ENCODE results near the gene FHL1.

Gene FHL1

DNA sequence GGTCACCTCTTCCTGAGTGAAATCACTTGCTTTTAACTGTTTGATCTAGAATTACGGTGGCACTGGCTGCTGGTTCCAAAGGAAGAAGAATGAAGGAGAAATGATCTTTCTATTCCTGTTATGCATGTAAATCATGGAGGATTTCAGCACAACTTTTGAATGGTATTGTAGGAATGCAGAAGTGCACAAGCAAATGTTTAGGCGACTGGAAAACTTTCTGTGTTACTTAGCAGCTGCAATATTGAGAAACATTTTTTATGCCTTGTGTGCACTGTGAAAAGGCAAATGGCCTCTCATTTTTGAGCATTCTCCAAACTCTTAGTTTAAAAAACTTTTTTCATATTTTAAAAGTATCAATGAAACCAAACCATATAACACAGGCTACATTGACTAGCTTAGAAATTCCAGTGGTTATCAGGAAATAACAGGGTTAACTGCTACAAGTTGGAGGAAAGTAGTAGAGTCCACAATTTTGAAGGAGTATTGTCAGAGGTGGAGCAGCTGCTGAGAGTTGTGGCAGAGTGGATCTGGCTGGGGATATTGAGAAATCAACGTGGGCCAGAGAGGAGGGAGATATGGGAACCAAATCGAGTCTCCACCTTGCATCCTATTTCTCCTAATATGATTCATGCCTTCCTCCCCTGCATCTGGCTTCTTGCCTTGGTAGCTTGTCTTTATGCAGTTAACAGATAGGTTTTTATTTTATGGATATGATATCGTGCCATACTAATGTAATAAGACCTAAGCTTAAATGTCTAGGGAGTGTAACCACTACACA is 32.0 kb upstream of the FHL1 start:
- H3K27ac ChIP-seq: no peak overlapping the region
- TF ChIP-seq ZFX (IDR thresholded peaks at IDR 0.05): no peak
- TF ChIP-seq, protein P1, sequence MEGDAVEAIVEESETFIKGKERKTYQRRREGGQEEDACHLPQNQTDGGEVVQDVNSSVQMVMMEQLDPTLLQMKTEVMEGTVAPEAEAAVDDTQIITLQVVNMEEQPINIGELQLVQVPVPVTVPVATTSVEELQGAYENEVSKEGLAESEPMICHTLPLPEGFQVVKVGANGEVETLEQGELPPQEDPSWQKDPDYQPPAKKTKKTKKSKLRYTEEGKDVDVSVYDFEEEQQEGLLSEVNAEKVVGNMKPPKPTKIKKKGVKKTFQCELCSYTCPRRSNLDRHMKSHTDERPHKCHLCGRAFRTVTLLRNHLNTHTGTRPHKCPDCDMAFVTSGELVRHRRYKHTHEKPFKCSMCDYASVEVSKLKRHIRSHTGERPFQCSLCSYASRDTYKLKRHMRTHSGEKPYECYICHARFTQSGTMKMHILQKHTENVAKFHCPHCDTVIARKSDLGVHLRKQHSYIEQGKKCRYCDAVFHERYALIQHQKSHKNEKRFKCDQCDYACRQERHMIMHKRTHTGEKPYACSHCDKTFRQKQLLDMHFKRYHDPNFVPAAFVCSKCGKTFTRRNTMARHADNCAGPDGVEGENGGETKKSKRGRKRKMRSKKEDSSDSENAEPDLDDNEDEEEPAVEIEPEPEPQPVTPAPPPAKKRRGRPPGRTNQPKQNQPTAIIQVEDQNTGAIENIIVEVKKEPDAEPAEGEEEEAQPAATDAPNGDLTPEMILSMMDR (conservative IDR thresholded peaks at IDR 0.05): no peak

DNA sequence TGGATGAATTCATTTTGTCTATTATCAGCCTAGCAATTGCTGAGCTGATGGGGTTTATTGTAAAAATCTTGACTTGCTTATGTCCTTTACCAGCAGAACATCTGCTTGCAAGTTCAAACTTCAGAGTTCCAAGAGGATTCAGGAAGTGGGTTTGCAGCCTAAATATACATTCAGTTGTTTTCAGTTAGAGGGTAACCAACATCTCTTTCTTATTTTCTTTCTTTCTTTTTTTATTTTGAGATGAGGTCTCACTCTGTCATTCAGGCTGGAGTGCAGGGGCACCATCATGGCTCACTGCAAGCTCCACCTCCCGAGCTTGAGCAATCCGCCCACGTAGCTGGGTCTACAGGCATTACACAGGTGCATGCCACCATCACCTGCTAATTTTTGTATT is 31.4 kb upstream of the FHL1 start:
- no peak for TF ChIP-seq ZFX (IDR thresholded peaks at IDR 0.05)
- TF ChIP-seq, protein P1 (conservative IDR thresholded peaks at IDR 0.05): no peak

DNA sequence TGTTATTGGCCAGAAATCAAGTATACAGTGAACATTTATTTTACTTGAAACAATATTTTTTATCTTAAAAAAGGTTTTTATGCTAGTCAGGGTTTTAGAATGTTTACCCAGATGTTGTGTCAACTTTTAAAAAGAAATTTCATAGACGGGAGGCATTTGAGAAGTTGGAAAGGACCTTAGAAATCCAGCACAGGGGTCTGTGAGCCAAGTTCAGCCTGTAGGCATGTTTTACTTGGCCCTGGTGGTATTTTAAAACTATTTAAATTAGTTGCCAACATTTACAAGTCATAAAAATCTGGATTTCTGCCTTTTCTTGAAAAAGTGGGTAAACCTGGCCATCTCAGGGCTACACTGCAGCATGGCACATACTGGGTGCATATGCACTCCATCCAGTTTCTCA is 25.5 kb upstream of the FHL1 start:
- no peak overlapping the region for H3K27ac ChIP-seq
- no peak for TF ChIP-seq ZFX (IDR thresholded peaks at IDR 0.05)
- TF ChIP-seq, protein P1 (conservative IDR thresholded peaks at IDR 0.05): no peak

More for the DNA sequence above, 31.4 kb upstream of the FHL1 start:
- H3K27ac ChIP-seq: no peak overlapping the region

DNA sequence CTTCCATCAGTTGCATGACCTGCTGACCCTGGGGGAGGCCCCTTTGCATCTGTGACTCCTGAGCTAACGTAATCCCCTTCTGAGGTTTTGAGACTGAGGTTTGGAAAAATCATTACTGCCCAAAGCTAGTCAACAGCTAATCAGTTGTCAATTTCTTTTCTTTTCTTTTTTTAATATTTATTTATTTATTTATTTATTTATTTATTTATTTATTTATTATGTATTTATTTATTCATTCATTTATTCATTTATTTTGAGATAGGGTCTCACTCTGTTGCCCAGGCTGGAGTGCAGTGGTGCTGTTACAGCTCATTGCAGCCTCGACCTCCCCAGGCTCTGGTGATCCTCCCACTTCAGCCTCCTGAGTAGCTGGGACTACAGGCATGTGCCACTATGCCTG is 25.1 kb upstream of the FHL1 start:
- TF ChIP-seq, protein P1 (conservative IDR thresholded peaks at IDR 0.05): no peak
- TF ChIP-seq ZFX (IDR thresholded peaks at IDR 0.05): no peak
- no peak overlapping the region for H3K27ac ChIP-seq

DNA sequence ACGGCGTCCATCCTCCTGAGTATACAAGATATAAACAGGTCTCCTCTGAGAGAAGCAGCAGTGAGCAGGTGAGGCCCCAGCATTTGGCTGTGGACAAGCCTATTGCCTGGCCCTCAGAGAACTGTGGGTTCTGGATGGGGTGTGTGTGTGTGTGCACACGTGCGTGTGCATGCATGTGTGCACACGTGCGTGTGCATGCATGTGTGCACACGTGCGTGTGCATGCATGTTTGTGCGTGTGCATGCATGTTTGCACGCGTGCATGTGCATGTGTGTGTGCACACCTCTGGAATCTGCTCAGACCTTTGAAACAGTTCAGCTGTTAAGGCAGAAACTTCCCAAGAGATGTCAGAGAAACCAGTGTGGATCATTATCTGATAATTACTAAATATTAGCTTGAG is 22.2 kb upstream of the FHL1 start:
- H3K27ac ChIP-seq: no peak overlapping the region
- TF ChIP-seq ZFX (IDR thresholded peaks at IDR 0.05): no peak
- TF ChIP-seq, protein P1 (conservative IDR thresholded peaks at IDR 0.05): no peak

DNA sequence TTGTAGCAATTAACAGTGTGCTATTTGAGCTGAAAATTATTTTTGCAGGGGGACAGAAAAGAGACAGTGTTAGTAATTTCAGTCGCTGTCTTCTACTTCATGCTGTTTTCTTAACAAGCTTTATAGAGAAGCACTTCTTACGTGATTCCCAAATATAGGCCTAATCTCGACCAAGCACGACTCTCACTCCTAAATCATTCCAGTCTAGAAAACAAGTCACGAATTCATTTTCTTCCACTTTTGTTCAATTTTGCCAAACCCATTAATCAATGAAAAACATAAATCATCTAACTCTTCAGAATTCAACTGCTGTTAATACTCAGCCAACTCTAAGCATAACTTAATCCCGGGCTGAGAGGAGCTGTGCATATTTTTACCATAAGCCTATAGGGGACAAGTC is 21.0 kb upstream of the FHL1 start:
- no peak overlapping the region for H3K27ac ChIP-seq
- TF ChIP-seq, protein P1 (conservative IDR thresholded peaks at IDR 0.05): no peak
- no peak for TF ChIP-seq ZFX (IDR thresholded peaks at IDR 0.05)

DNA sequence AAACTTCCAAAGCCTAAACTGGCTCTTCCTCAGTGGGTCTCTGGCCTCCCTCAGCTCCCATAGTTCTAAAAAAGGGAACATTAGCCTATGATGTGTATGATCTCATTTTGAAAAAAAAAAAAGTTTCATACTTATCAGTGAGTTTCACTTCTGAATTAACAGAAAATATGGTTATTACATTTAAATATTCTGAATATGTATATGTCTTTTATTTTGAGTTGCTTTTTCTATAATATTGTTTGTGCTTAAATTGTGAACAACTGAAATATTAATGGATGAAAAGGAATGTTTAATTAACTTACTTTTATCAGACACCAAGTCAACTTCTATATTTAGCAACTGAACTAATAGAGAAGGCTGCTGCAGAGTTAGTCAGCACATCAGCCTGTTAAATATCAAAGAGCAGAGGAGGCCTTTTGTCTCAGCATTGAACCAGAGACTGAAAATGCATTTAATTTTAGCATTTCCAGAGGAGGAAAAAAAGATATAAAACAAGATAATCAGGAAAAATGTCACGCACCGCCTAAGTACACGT is 20.4 kb upstream of the FHL1 start:
- H3K27ac ChIP-seq: no peak overlapping the region
- TF ChIP-seq ZFX (IDR thresholded peaks at IDR 0.05): no peak
- TF ChIP-seq, protein P1 (conservative IDR thresholded peaks at IDR 0.05): no peak
